PC-3 (cell line): ENCODE data around the gene C9orf50. TPM values are rescaled to one million over a fixed set of nuclear protein-coding genes. Genes with fewer than 3 reads are reported as not detected.

Source experiments
- ATAC-seq: fragments of 200-7000 bp; cut with Tn5 transposase; 2 replicates; pipeline ENCODE4 v1.9.1; 2020; ENCODE audit warnings: mild to moderate bottlenecking, moderate library complexity
- BruUV-seq: library from RNA; stranded (reverse); fragments of 400-500 nt; replicated peaks from 2 replicates; lab custom pipeline; 2021; lab: Mats Ljungman, UMichigan
- CTCF ChIA-PET: fragments of 300-600 bp; sonication (Branson Sonifier 250); formaldehyde crosslinking; loops from one replicate; lab custom pipeline; 2022; ENCODE audit warnings: antibody characterized with exemption; lab: Charles Lee
- POLR2A ChIA-PET: fragments of 300-600 bp; sonication (Branson Sonifier 250); formaldehyde crosslinking; loops from one replicate; lab custom pipeline; 2022; ENCODE audit warnings: antibody characterized with exemption; ENCODE audit not compliant: unreplicated experiment; lab: Charles Lee
- DNase-seq: peaks from one replicate; pipeline ENCODE4 v3.0.0-alpha.2; 2015
- H2AFZ ChIP-seq: fragments of 300-600 bp; sonication (generic); 2 replicates; pipeline ENCODE4 v1.6.0; 2016; ENCODE audit warnings: antibody characterized with exemption, low read length
- H3F3A ChIP-seq: fragments of 300-600 bp; sonication (generic); one replicate; pipeline ENCODE4 v1.6.0; 2017; ENCODE audit warnings: antibody characterized with exemption, low read length, control low read depth, mild to moderate bottlenecking; ENCODE audit not compliant: unreplicated experiment
- H3K27ac ChIP-seq: fragments of 300-600 bp; sonication (generic); 2 replicates; pipeline ENCODE4 v1.5.1; 2016; ENCODE audit warnings: mild to moderate bottlenecking, low read length
- H3K27me3 ChIP-seq: fragments of 300-600 bp; sonication (generic); 2 replicates; pipeline ENCODE4 v1.6.1; 2016; ENCODE audit warnings: low read length, mixed read lengths
- H3K36me3 ChIP-seq: fragments of 300-600 bp; sonication (generic); 2 replicates; pipeline ENCODE4 v1.6.1; 2016; ENCODE audit warnings: low read depth, mixed run types, low read length, mixed read lengths
- H3K4me1 ChIP-seq: fragments of 300-600 bp; sonication (generic); 2 replicates; pipeline ENCODE4 v1.5.1; 2016; ENCODE audit warnings: low read length; ENCODE audit not compliant: insufficient read depth
- H3K4me2 ChIP-seq: fragments of 300-600 bp; sonication (generic); 2 replicates; pipeline ENCODE4 v1.6.0; 2016; ENCODE audit warnings: low read length
- H3K4me3 ChIP-seq: fragments of 300-600 bp; sonication (generic); 2 replicates; pipeline ENCODE4 v1.5.1; 2016; ENCODE audit warnings: mild to moderate bottlenecking, low read length, mixed read lengths
- H3K79me2 ChIP-seq: fragments of 300-600 bp; sonication (generic); 2 replicates; pipeline ENCODE4 v1.6.1; 2017; ENCODE audit warnings: low read length, mixed read lengths
- H3K9ac ChIP-seq: fragments of 300-600 bp; sonication (generic); 2 replicates; pipeline ENCODE4 v1.6.0; 2016; ENCODE audit warnings: mild to moderate bottlenecking, low read length
- H3K9me2 ChIP-seq: fragments of 300-600 bp; sonication (generic); replicated peaks from 2 replicates; pipeline ENCODE4 v1.6.1; 2016; ENCODE audit warnings: mixed run types, low read length, mixed read lengths
- H3K9me3 ChIP-seq: fragments of 300-600 bp; sonication (generic); 2 replicates; pipeline ENCODE4 v1.6.1; 2016; ENCODE audit warnings: low read length, mixed read lengths
- H4K20me1 ChIP-seq: fragments of 300-600 bp; sonication (generic); 2 replicates; pipeline ENCODE4 v1.6.1; 2016; ENCODE audit warnings: low read length, mixed read lengths
- CTCF ChIP-seq: fragments of 300-600 bp; sonication (generic); conservative IDR thresholded peaks from 2 replicates; pipeline ENCODE4 v1.5.1; 2017; ENCODE audit warnings: antibody characterized with exemption, low read depth, mild to moderate bottlenecking, low read length
- EZH2 ChIP-seq: fragments of 300-600 bp; sonication (generic); IDR thresholded peaks from one replicate; pipeline ENCODE4 v1.6.1; 2017; ENCODE audit warnings: antibody characterized with exemption, mild to moderate bottlenecking, low read length; ENCODE audit not compliant: unreplicated experiment
- EZH2phosphoT487 ChIP-seq: fragments of 300-600 bp; sonication (generic); IDR thresholded peaks from 2 replicates; pipeline ENCODE4 v1.6.1; 2018; ENCODE audit warnings: mild to moderate bottlenecking, antibody characterized with exemption, low read length, borderline replicate concordance
- intact Hi-C: fragments of 100-400 bp; cut with micrococcal nuclease; formaldehyde crosslinking; loops from 2 replicates; pipeline ENCODE4 v1.9.0; 2023
- total RNA-seq: library from RNA; depleted of rRNA; stranded (reverse); fragments of >200 nt; gene quantifications from 2 replicates; pipeline ENCODE4 v1.2.3, GENCODE V29; 2014

Gene C9orf50
- total RNA-seq, 1 experiment from 2014 or later: not detected

GRCh38 chr9:129610213-129610472 is 10.8 kb downstream of the C9orf50 start:
- CTCF ChIA-PET: no interaction called here
- H3K27ac ChIP-seq: no peak overlapping the region

GRCh38 chr9:129609486-129610212 is 11.3 kb downstream of the C9orf50 start:
- no peak for ATAC-seq
- no peaks in the 10 kb centered on the region for H4K20me1 ChIP-seq
- no peaks in the 10 kb centered on the region for H3K79me2 ChIP-seq
- no peaks in the 10 kb centered on the region for H3K27me3 ChIP-seq
- H3K27ac ChIP-seq: no peak overlapping the region
- H2AFZ ChIP-seq: 0 out of 2 replicates have a peak overlapping the region, but pooled peaks have one; percentile 30
- TF ChIP-seq EZH2phosphoT487: no peak
- TF ChIP-seq CTCF: no peak
- no peak for TF ChIP-seq EZH2
- H3K9ac ChIP-seq: no peak overlapping the region
- no peaks in the 10 kb centered on the region for H3K9me3 ChIP-seq
- intact Hi-C loops: loop anchor here (5.0 kb wide), 4 partner anchors 112 to 472 kb away; partner anchors contain the start of gene IER5L
- no peaks in the 10 kb centered on the region for H3F3A ChIP-seq
- peaks cover 8% of the 10 kb centered on the region; the same call in 1 of the 2 replicates for H3K4me1 ChIP-seq
- POLR2A ChIA-PET: interaction anchor here (0.6 kb wide), 1 partner anchor 276 kb away, joined by 4 read pairs; no protein-coding TSS in a partner anchor
- BruUV-seq: no TSS peak
- peak overlapping the region; percentile 57 for H3K4me2 ChIP-seq
- H3K4me3 ChIP-seq: 0 out of 2 replicates have a peak overlapping the region, but pooled peaks have one; percentile 32
- CTCF ChIA-PET: no interaction called here
- DNase-seq: no peak
- no peaks in the 10 kb centered on the region for H3K9me2 ChIP-seq
- no peaks in the 10 kb centered on the region for H3K36me3 ChIP-seq

More at GRCh38 chr9:129610213-129610472, 10.8 kb downstream of the C9orf50 start:
- H3K4me2 ChIP-seq: peak overlapping the region; percentile 92
- H3K9ac ChIP-seq: peak overlapping the region; percentile 82
- H3K79me2 ChIP-seq: no peaks in the 10 kb centered on the region
- no peaks in the 10 kb centered on the region for H3K27me3 ChIP-seq
- H2AFZ ChIP-seq: peak overlapping the region; percentile 79
- DNase-seq (no peak), ATAC-seq (no peak)
- H3K9me2 ChIP-seq: no peaks in the 10 kb centered on the region
- intact Hi-C loops: loop anchor here (5.0 kb wide), 4 partner anchors 113 to 473 kb away; partner anchors contain the start of gene IER5L
- BruUV-seq: no TSS peak
- no peaks in the 10 kb centered on the region for H3K36me3 ChIP-seq
- peaks cover 8% of the 10 kb centered on the region; the same call in 1 of the 2 replicates for H3K4me1 ChIP-seq
- POLR2A ChIA-PET: no interaction called here
- TF ChIP-seq EZH2: no peak
- no peak for TF ChIP-seq CTCF
- no peak for TF ChIP-seq EZH2phosphoT487
- H3F3A ChIP-seq: no peaks in the 10 kb centered on the region
- no peaks in the 10 kb centered on the region for H3K9me3 ChIP-seq
- no peaks in the 10 kb centered on the region for H4K20me1 ChIP-seq
- H3K4me3 ChIP-seq: peak overlapping the region; percentile 75
